GM06990 (cell line): ENCODE data around the gene ITPK1.
A peak's percentile ranks its signal among the peaks of the same experiment; 100 is the strongest.

Experiments
- DNase-seq: peaks from one replicate; pipeline ENCODE4 v3.0.0-alpha.2; 2011; ENCODE audit not compliant: insufficient read length; ENCODE audit errors: extremely low read depth
- H3K27me3 ChIP-seq: replicated peaks from 2 replicates; pipeline ENCODE4 v1.6.0; 2011; ENCODE audit warnings: low read length; ENCODE audit not compliant: control insufficient read depth, insufficient read depth
- H3K36me3 ChIP-seq: 2 replicates; pipeline ENCODE4 v1.5.1; 2011; ENCODE audit warnings: low read length; ENCODE audit not compliant: control insufficient read depth, insufficient read depth
- H3K4me3 ChIP-seq: replicated peaks from 2 replicates; pipeline ENCODE4 v1.5.1; 2011; ENCODE audit warnings: low read depth, mild to moderate bottlenecking, control low read depth, low read length
- TF ChIP-seq, protein P1 (sequence below): IDR thresholded peaks from 2 replicates; pipeline ENCODE4 v1.5.1; 2011; ENCODE audit warnings: low read length, control low read depth, mild to moderate bottlenecking, inconsistent platforms; ENCODE audit not compliant: insufficient read depth, poor library complexity, severe bottlenecking

ITPK1 gene

DNA sequence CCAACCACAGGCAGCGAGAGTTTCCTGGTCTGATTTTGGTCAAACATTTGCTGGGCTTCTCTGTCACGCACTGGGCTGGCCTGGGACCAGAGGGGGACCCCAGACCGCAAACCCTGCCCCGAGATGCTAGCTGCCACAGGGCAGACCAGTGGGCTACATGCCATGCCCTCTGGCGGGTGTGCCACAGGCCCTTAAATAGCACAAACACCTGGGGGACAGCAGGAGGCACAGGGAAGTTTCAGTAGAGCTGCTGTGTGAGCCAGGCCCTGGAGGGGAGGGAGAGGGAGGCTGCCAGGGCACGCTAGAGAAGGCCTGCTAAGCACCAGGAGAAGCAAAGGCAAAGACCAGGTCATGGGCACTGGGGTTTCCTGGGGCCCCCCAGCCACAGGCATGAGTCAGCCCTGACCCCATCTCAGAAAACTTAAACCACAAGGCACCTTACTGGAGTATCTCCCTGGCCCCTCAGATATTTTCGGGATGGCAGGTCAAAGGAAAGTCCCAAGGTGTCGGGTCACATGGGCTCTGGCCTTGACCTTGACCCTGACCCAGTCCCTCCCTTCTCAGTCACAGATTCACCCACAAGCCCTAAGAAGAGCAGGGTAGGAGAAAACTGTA lies 29.2 kb downstream of the ITPK1 start:
- TF ChIP-seq, protein P1, sequence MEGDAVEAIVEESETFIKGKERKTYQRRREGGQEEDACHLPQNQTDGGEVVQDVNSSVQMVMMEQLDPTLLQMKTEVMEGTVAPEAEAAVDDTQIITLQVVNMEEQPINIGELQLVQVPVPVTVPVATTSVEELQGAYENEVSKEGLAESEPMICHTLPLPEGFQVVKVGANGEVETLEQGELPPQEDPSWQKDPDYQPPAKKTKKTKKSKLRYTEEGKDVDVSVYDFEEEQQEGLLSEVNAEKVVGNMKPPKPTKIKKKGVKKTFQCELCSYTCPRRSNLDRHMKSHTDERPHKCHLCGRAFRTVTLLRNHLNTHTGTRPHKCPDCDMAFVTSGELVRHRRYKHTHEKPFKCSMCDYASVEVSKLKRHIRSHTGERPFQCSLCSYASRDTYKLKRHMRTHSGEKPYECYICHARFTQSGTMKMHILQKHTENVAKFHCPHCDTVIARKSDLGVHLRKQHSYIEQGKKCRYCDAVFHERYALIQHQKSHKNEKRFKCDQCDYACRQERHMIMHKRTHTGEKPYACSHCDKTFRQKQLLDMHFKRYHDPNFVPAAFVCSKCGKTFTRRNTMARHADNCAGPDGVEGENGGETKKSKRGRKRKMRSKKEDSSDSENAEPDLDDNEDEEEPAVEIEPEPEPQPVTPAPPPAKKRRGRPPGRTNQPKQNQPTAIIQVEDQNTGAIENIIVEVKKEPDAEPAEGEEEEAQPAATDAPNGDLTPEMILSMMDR: no peak
- H3K36me3 ChIP-seq: no peaks in the 10 kb centered on the region
- H3K27me3 ChIP-seq: no peaks in the 10 kb centered on the region
- DNase-seq: peak; percentile 56
- H3K4me3 ChIP-seq: no peak overlapping the region

DNA sequence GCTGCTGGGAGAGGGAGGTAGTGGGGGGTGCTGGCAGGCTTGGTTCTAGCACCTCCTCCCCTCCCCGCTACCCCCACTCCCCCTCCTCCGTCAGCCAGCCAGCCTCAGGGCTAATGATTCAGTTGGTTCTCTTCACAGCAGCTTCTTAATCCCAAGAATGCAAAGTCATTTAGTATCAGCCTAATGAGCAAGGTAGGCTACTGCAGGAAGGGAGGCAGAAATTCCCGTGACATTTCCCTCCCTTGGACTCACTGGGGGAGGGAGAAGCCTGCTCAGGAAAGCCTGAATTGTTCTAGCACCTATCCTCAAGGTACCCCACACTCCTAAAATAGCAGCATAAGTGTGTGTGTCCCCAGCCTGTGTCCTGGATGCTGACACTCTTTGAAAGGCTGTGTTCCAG lies 29.8 kb downstream of the ITPK1 start:
- TF ChIP-seq, protein P1: no peak
- no peaks in the 10 kb centered on the region for H3K27me3 ChIP-seq
- no peak for DNase-seq
- no peaks in the 10 kb centered on the region for H3K36me3 ChIP-seq
- no peak overlapping the region for H3K4me3 ChIP-seq

DNA sequence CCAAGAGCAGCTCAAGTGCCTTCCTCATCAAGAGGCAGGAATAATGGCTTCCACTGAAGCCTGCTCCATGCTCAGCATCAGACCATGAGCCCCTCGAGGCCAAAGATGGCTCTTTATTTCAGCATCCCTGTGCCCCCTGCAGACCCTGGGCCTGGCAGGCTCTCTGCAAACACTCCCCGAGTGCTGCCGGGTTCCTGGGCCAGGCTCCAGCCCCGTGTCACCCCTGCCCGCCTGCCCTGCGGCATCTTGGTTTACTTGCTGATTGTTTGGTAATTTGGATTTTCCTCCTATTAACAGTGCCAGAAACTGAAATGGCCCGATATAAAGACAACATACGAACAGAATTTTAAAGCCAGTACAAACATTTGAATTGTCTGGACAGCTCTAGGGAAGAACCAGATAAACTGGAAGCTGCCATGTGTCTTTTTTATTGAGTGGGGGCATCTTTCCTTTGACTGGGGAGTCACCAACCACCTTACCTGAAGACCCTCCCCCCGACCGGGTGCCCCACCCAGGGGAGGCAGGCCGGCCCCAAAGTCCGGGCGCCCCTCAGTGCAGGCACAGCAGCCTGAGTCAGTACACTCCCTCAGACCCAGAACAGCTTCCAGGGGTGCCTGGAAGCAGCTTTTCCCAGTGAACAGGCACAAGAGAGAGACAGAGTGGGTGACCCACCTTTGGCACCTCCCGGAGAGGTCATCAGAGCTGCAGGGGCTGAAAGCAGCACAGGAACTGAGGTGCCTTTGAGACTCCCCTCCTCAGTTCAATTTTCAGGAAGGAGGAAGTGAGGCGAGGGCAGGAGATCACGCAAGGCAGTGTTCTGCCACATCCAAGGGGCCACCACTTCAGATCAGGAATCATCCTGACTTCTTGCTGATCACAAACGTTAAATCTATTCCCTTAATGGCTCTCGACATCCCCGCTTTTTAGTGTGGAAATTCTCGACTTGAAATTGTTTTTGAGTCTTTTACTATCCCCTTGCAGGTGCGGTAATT lies 30.6 kb downstream of the ITPK1 start:
- Histone ChIP-seq H3K27me3 (no peaks in the 10 kb centered on the region), H3K4me3 (no peak overlapping the region), H3K36me3 (no peaks in the 10 kb centered on the region)
- TF ChIP-seq, protein P1: no peak
- DNase-seq: no peak

DNA sequence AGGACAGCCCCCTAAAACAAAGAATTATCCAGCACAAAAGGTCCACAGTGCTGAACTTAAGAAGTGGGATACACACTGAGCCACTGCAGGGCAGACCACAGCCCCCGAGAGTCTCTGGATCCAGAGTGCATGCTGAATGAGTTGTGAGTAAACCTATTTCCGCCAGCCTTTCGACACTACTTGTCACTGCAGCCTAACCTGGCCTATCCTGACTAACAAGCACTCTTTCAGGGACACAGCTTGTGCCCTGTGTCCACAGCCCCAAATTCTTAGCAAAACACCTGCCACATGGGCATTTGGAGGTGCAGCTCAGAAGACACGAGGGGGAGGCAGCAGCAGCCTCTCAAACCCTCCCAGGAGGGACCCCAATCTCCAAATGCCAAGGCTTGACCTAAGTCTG lies 31.3 kb downstream of the ITPK1 start:
- Histone ChIP-seq H3K4me3 (no peak overlapping the region), H3K36me3 (no peaks in the 10 kb centered on the region), H3K27me3 (no peaks in the 10 kb centered on the region)
- TF ChIP-seq, protein P1: no peak
- no peak for DNase-seq

DNA sequence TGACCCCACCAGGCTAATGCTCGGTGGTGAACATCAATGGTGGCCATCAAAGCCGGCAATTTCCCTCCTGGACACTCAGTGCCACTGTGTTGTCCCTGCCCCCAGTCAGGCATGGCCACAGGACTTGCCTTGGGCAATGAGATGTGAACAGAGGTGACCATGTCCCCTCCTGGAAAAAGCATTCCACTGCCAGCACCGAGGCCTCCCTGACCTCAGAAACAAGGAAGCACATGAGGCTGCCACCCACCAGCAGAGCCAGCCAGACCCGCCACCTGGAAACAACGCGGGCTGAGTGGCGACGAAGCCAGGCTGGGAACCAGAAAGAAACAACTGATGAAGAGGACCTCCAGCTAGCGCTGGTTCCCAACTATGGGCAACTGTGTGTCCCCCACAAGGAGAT lies 31.8 kb downstream of the ITPK1 start:
- Histone ChIP-seq H3K4me3 (no peak overlapping the region), H3K27me3 (no peaks in the 10 kb centered on the region)

More for the DNA sequence above, 31.8 kb downstream of the ITPK1 start:
- no peaks in the 10 kb centered on the region for H3K36me3 ChIP-seq
- DNase-seq: no peak
- TF ChIP-seq, protein P1: no peak
